Islet precursor cell (in vitro differentiated cells): Measurements from ENCODE around the gene AFAP1.

Source experiments
- DNase-seq: peaks from one replicate; pipeline ENCODE4 v3.0.0-alpha.2; 2018

The AFAP1 gene

GRCh38 chr4:7710576-7711306 lies 228.9 kb downstream of the AFAP1 start:
- no peak for DNase-seq

DNA sequence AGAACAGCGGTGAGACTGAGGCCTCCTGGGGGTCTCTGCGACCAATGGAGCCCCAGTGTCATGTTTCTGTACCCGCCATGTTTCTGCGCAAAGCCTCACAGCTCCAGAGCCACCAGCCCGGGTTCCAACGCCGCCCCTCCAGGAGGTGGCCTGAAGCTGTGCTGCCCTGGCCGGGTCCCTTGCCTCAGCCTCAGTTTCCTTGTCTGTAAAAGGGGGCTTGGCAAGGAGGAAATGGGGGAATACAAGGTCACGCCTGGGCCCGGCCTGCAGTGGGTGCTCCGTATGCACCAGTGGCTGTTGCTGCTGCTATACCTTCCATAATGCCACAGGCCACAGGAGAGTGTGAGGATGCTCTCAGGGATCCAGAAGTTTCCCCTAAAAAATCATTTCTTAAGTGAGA lies 229.5 kb downstream of the AFAP1 start:
- DNase-seq: no peak

- DNase-seq: no peak
Observed at GRCh38 chr4:7709431-7709830, 230.2 kb downstream of the AFAP1 start.

GRCh38 chr4:7708981-7709380 lies 230.7 kb downstream of the AFAP1 start:
- no peak for DNase-seq
